Daoy (cell line): ENCODE measurements around the gene DAAM2. TPM values are rescaled to one million over a fixed set of nuclear protein-coding genes. Genes with fewer than 3 reads are reported as not detected.

ENCODE experiments used
- DNase-seq: peaks from one replicate; pipeline ENCODE4 v3.0.0-alpha.2; 2015; ENCODE audit warnings: low read depth
- total RNA-seq: library from RNA; depleted of rRNA; stranded (reverse); fragments of >200 nt; shearing (Covaris generic); gene quantifications from 2 replicates; pipeline ENCODE4 v1.2.3, GENCODE V29; 2014

Gene DAAM2
- total RNA-seq, 1 experiment from 2014 or later: 2.1 TPM

- no peak for DNase-seq
These were observed 4.9 kb upstream of the DAAM2 start for GRCh38 chr6:39787322-39787721.

GRCh38 chr6:39790772-39791171 lies 1.4 kb upstream of the DAAM2 start:
- DNase-seq: no peak

GRCh38 chr6:39791311-39791710 lies 865 bp upstream of the DAAM2 start:
- DNase-seq: peak; percentile 41

GRCh38 chr6:39792540-39793450 lies 619 bp downstream of the DAAM2 start:
- peak; percentile 9 for DNase-seq

- DNase-seq: no peak
These were observed 1.3 kb downstream of the DAAM2 start for GRCh38 chr6:39793516-39793915.

GRCh38 chr6:39794231-39794630 lies 2.1 kb downstream of the DAAM2 start:
- DNase-seq: no peak

- no peak for DNase-seq
These were observed 5.6 kb downstream of the DAAM2 start for GRCh38 chr6:39797751-39798150.

- no peak for DNase-seq
These were observed 8.2 kb downstream of the DAAM2 start for GRCh38 chr6:39800034-39801032.

- no peak for DNase-seq
These were observed 9.5 kb downstream of the DAAM2 start for GRCh38 chr6:39801456-39802251.

- DNase-seq: no peak
These were observed 11.7 kb downstream of the DAAM2 start for GRCh38 chr6:39803872-39804271.

- DNase-seq: peak; percentile 72
These were observed 12.4 kb downstream of the DAAM2 start for GRCh38 chr6:39804466-39805065.

GRCh38 chr6:39806278-39806677 lies 14.1 kb downstream of the DAAM2 start:
- DNase-seq: no peak

- DNase-seq: no peak
These were observed 16.2 kb downstream of the DAAM2 start for GRCh38 chr6:39808346-39808745.

GRCh38 chr6:39808964-39809363 lies 16.8 kb downstream of the DAAM2 start:
- peak; percentile 48 for DNase-seq

- no peak for DNase-seq
These were observed 19.7 kb downstream of the DAAM2 start for GRCh38 chr6:39811835-39812345.

- DNase-seq: no peak
These were observed 20.3 kb downstream of the DAAM2 start for GRCh38 chr6:39812496-39812852.

GRCh38 chr6:39812853-39813533 lies 20.8 kb downstream of the DAAM2 start:
- peak; percentile 37 for DNase-seq

GRCh38 chr6:39814236-39814635 lies 22.1 kb downstream of the DAAM2 start:
- DNase-seq: no peak

- DNase-seq: no peak
These were observed 23.2 kb downstream of the DAAM2 start for GRCh38 chr6:39815356-39815755.

- DNase-seq: no peak
These were observed 24.6 kb downstream of the DAAM2 start for GRCh38 chr6:39816747-39817146.
